T follicular helper cell (primary cell): ENCODE measurements around the gene TAS2R41.

Experiments used
- DNase-seq: peaks from one replicate; pipeline ENCODE4 v3.0.0-alpha.2; 2020; ENCODE audit warnings: low read depth
- total RNA-seq, 2 experiments: gene quantifications; one replicate each; lab custom pipeline; 2026; lab: John Stamatoyannopoulos, UW

The TAS2R41 gene, protein sequence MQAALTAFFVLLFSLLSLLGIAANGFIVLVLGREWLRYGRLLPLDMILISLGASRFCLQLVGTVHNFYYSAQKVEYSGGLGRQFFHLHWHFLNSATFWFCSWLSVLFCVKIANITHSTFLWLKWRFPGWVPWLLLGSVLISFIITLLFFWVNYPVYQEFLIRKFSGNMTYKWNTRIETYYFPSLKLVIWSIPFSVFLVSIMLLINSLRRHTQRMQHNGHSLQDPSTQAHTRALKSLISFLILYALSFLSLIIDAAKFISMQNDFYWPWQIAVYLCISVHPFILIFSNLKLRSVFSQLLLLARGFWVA
- total RNA-seq: 0.09 to 0.12 reads per million in 2 experiments

DNA sequence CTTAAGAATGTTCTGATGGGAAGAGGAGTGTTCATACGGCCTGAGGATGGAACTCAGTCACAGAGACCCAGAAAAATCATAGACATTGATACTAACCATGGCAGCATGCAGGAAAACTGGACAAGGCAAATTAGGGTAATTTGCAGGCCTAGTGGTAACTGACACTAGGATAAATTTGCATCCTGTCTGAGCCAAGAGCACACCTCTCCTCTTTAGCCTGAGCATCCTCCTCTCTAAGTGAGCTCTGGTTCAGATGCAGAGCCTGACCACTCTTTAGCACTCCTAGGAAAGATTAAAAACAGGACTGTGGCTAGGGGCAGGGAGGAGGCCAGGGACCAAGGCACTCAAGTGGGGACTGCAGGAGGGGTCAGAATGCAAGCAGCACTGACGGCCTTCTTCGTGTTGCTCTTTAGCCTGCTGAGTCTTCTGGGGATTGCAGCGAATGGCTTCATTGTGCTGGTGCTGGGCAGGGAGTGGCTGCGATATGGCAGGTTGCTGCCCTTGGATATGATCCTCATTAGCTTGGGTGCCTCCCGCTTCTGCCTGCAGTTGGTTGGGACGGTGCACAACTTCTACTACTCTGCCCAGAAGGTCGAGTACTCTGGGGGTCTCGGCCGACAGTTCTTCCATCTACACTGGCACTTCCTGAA lies at the start of gene TAS2R41:
TSS of gene TAS2R41 (plus strand) at position 373 of the 650 bp plus-strand sequence. CDS start at position 373, 0 bp downstream.
- DNase-seq: no peak

DNA sequence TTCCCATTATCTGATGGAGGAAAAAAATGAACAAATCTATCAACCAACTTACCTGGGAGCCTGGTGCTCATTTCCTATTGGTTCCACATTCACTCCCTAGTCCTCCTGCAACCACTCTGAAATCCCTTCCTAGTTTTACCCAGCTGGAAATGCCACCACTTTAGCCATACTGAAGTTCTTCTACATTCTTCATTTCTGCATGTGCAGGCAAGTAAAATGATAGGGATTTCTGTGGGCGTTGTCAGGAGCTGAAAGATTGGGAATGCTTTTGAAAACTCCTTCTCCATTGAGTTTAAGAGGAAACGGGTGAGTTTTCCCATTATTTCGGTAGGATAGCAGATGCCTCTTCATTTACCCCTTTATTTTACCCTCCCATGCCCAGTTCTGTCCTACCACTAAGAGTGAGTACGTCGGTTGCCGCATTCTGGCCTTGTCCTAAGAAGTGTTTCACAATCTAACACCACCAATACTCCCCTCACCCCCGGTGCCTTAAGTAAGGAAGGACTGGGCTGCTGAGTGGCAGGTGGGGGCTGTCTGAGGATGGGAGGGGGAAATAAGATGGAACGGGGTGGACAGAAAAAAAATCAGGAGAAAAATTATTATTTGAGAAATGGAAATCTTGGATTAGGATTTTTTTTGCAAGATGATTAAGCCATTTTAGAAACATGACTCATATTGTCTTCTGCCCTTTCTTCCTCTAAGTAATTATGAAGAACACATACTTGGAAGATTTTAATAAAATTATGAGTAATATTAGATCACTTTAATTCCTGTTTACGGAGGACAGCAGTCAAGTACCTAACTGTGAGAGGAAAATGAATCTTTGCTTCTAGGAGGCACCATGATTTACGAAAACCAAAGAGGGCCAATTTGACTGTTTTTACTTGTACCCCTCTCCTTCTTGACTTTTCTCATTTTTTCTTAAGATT lies 47.6 kb upstream of the TAS2R41 start:
- no peak for DNase-seq

GRCh38 chr7:143431109-143431508 lies 46.6 kb upstream of the TAS2R41 start:
- no peak for DNase-seq

DNA sequence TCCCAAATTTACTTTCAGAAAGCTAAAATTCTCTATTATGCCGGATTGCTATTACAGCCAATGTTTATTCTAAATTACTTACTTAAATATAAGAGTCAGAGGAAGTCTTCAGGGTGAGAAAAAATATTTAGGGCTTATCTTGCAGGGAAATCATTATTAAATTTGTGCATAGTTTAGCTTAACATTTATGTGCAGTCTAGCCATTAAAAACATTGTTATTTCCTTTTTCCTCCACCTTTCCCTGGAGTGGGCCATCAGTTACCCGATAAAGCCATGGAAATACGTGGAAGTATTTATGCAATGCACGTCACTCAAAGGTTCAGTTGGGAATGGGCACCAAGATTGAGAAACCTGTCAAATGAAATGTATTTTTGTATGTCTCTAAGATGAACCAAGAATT lies 43.9 kb upstream of the TAS2R41 start:
- no peak for DNase-seq

DNA sequence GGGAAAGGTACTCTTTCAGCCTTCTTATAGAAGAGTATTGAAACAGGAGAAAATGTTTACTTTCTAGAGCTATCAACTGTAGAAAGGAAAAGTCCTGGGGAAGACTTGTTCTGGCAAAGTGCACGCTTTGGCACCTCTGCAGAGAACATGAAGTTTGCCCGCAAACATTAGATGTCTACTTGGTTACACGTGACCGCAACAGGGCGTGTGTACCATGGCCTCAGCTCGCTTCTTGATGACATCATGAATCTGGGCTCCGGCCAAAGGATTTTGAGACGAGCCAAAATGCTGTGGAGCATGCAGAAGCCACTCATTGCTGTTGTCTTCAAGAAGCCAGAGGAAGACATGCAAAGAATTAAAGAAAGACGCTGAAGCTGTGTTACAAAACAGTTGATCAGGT lies 43.0 kb upstream of the TAS2R41 start:
- no peak for DNase-seq

DNA sequence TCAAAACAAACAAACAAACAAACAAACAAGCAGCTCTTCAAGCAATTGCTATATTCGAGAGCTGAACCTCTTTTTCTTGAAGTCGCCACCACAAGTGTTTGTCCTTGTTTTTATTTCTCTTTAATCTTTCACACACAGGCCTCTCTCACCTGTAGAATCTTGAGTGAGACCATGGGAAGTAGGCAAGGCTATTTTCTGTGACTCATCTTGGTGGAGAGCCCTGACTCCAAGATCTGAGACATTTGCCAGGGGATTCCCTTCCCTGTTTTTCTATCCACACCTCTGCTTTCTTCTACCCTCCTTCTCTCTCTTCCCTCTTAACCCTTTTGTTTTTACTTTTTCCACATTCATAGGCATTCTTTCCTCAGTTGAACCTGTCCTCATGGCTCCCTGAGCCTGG lies 42.4 kb upstream of the TAS2R41 start:
- DNase-seq: no peak

DNA sequence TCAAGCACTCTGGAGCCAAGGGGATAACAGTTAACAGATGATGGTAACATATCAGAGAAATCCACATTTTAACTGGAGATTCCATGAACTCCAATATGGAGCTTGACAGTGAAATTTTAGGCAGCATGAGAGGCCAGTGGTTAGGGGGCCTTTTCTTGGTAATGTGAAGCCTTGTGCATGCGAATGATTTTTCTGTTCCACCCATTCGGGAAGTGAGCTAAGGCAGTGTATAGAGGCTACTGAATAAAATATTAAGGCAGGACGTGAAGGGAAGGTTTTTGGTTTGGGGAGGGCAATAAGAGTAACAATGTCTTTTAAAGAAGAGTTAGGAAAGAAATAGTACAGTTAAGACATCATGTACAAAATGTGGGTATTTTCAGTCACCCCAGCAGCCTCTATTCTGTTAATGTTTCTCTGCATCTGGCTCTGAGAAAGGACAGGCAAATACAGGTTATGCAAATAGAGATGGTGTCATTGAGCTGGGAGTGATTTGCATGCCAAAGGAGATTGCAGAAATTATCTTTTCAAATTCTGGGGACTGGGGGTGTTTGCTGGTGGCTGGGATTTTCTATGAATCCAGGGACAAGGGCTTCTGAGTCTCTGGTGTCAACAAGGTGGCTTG lies 41.2 kb upstream of the TAS2R41 start:
- no peak for DNase-seq

- DNase-seq: no peak
Observed at GRCh38 chr7:143437578-143437977, 40.1 kb upstream of the TAS2R41 start.

DNA sequence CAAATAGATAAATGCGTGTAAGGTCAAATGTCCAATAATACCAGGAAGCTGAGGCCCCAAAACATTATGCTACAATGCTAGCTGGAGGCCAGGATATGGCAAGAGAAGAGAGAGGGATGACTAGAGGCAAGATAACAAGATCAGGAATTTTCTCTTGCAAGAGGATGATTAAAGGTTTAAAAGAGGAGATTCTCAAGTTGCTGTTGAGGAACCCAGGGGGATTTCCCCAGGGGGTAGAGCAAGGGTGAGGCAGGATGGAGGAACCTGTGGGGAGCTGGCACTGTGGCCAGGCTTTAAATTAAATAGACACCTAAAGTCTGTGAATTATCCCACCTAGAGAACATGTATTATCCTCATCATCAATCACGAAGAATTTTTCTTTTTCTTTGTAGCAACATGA lies 37.8 kb upstream of the TAS2R41 start:
- no peak for DNase-seq

DNA sequence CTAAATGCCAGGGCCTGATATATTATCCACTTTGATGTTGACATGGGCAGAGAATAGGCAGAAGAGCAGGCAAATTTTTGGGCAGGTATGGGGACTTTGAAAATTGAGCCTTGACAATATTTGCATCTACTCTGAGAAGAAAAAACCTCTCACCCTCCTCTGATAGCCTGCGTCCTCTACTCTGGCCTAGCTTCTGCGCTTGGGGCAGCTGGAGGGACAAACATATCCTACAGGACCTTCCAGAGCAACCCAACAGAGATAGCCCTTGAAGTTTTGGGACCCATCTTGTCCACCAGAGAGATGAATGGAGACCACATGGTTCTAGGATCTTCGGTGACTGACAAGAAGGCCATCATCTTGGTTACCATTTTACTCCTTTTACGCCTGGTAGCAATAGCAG lies 34.5 kb upstream of the TAS2R41 start, which contains the start of gene TAS2R60:
TSS of gene TAS2R60 (plus strand) at position 301 of the 400 bp plus-strand sequence. CDS start at position 301, 0 bp downstream.
- no peak for DNase-seq

DNA sequence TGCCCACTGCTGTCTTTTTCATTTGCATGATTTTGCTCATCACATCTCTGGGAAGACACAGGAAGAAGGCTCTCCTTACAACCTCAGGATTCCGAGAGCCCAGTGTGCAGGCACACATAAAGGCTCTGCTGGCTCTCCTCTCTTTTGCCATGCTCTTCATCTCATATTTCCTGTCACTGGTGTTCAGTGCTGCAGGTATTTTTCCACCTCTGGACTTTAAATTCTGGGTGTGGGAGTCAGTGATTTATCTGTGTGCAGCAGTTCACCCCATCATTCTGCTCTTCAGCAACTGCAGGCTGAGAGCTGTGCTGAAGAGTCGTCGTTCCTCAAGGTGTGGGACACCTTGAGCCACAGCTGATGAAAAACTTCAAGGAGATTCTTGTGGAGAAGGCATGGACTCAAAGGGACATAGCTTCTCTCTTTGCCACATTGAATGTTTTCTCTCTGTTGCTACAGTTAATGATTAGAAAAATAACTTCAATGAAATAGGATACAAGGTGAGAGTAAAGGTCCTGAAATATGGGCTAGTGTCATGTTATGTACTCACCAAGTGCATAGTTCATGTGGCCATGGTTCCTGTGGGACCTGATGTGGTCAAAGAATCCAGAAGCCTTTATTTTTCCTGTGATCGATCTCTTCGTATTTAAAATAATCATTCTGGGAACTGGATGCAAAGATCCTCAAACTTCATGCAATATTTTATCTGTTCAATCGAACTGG lies 33.5 kb upstream of the TAS2R41 start:
- DNase-seq: no peak

DNA sequence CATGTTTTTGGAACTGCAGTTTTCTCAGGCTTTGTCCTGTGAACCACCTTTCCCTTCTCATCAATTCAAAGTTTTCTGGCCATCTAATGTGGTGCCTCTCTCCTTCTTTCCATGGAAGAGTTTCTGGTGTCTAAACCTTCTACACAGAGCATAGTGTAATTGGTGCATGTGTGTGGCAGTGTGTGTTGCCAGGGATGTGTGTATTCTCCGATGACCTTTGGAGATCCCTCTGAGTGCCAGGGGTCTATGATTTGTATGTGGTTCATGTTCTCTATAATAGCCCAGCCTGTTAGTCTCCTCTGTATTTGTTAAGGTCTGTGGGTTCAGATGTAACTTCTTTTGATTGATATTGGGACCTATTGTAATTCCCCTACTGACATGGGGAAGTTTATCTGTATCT lies 32.9 kb upstream of the TAS2R41 start:
- DNase-seq: no peak

DNA sequence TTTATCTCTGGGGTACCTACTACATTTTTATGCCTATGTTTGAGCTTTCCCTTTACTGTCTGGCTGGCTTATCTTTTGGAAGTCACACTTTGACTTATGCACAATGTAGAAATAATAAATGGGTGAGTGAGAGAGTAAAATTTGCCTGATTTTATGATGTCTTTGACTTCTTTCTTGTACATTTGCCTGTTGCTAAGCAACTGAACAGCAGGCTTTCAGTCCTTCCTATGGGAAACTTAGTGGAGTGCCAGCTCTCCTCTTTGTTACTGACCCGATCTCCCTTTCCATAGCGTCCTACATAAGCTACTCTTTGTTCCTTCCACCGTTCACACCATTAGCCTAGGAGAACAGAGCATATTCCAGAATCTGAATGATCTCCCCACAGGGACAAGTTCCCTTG lies 30.2 kb upstream of the TAS2R41 start:
- no peak for DNase-seq

DNA sequence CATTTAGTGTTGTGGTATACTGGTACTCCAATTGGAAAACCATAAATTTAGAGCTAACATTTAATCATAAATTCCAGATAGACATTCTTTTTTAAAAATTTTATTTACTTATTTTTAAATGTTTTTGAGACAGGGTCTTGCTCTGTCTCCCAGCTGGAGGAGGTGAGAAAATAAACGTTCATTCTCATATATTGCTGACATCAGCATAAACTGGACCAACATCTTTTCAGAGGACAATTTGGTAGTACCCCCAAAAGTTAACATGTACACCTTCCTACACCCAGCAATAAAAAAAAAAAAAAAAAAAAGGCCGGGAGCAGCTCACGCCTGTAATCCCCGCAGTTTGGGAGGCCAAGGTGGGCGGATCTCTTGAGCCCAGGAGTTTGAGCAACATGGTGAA lies 29.2 kb upstream of the TAS2R41 start:
- DNase-seq: no peak

GRCh38 chr7:143449793-143450192 lies 27.9 kb upstream of the TAS2R41 start:
- no peak for DNase-seq

DNA sequence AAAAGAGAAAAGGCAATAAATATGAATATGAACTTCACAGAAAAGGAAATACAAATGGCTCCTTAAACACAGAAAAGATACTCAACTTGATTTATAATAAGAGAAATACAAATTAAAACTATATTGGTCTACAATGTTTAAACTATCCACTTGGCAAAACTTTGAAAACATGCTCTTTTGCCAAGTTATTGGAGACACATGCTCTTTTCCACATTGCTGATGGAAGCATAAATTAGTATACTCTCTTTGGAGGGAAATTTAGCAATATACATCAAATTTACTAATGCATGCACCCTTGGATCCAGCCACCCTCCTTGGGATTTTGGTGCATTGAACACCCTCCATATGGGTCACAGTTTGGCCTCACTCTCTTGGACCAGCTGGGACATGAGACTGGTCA lies 26.6 kb upstream of the TAS2R41 start:
- DNase-seq: no peak

- DNase-seq: no peak
Observed at GRCh38 chr7:143451746-143452145, 25.9 kb upstream of the TAS2R41 start.

DNA sequence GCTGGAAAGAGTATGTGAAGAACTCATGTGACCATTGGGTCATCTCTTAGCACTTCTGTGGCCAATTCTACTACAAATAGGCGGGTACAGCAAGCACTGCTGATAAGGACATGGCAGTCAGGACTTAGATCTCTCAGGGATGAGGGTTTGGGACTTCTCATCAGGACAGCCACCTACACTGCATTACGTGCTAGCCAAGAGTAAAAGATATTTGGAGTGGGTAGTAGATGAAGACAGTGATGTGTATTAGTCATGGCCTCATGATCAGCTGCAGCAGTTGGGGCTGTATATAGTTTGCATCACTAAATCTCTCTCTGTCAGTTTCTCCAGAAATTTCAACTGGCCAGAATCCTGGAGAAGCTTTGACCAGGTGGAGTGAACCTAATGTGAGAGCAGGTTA lies 25.2 kb upstream of the TAS2R41 start:
- no peak for DNase-seq

DNA sequence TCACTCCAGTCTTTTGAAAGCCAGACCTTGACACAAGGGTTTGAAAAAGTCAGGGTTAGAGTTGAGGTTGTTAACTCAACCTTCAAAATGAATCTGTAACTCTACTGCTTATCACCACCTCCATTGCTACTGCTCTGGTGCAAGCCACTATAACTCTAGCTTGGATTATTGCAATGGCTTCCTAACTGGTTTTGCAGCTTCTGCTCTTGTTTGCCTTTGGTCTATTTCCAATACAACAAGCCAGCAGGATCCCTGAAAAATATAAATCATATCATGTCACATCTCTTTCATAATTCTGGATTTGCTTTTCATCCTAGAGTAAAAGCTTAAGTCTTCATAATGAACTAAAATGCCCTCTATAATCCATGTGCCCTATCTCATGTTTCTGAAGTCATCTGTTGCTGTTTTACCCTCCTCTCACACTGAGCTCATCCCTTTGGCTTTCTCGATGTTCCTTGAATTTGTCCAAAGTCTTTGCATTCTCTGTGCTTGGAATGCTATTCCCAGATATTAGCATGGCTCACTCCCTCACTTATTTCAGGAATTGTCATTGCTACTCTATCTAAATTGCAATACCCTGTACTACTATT lies 23.5 kb upstream of the TAS2R41 start:
- DNase-seq: no peak

- DNase-seq: no peak
Observed at GRCh38 chr7:143455491-143455890, 22.2 kb upstream of the TAS2R41 start.

GRCh38 chr7:143455942-143456341 lies 21.7 kb upstream of the TAS2R41 start:
- DNase-seq: no peak
